ENCODE measurements around the gene TTYH1.
"Not testable (repeated sequence)": the region's sequence is repeated elsewhere in the genome, so short reads cannot be mapped to it uniquely, and the experiment has no call there.

TTYH1 gene

DNA sequence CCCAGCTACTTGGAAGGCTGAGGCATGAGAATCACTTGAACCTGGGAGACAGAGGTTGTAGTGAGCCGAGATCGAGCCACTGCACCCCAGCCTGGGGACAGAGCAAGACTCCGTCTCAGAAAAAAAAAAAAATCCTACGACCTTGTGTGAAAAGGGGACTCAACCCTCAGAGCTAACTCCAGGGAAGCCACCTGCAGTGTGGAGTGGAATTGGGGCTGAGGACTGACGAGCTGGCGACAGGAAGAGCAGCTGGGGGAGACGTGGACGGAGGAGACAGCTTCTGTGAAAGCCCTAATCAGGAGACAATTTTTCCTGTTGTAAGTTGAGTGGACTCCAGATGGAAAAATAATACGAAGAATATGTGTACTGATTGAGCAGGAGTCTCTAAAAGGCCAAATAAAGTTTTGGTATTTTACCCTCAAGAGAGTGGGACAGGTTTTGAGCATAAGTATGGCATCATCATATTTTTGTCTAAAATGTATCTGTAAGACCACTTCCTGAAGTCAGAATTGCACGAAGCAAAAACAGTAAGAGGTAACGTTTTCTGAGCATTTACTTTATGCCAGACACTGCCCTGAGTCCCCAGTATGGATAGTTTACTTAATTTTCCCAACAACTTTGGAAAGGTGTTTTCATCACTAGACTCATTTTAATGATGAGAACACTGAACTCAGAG lies 38.5 kb upstream of the TTYH1 start:
- TF ChIP-seq, protein P1, sequence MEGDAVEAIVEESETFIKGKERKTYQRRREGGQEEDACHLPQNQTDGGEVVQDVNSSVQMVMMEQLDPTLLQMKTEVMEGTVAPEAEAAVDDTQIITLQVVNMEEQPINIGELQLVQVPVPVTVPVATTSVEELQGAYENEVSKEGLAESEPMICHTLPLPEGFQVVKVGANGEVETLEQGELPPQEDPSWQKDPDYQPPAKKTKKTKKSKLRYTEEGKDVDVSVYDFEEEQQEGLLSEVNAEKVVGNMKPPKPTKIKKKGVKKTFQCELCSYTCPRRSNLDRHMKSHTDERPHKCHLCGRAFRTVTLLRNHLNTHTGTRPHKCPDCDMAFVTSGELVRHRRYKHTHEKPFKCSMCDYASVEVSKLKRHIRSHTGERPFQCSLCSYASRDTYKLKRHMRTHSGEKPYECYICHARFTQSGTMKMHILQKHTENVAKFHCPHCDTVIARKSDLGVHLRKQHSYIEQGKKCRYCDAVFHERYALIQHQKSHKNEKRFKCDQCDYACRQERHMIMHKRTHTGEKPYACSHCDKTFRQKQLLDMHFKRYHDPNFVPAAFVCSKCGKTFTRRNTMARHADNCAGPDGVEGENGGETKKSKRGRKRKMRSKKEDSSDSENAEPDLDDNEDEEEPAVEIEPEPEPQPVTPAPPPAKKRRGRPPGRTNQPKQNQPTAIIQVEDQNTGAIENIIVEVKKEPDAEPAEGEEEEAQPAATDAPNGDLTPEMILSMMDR (IDR thresholded peaks at IDR 0.05; ENCODE audit: low read depth, low read length, missing control alignments): no peak
- no peak for DNase-seq (ENCODE audit: low read depth)
- H3K4me3 ChIP-seq (ENCODE audit: low read depth, low read length): no peak overlapping the region

DNA sequence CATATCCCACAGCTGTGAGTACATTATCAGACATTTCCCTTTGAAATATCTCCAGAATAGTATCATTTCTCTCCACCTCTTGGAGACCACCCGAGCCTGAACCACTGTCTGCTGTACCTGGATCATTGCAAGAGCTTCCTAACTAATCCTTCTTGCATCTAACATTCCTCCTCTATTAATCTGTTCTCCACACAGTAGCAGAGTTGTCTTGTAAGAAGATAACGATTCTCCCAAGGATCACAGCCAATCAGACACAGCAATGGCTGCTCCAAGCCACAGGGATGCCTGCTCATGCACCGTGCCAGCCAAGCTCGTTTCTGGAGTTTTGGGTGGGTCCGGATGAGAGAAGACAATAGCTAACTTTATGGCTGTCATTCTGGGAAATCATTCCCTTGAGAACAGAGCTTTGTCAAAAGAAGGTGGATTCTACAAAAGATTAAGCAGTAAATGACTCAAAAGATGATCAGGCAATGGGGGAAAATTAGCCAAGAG lies 36.0 kb upstream of the TTYH1 start:
- H3K4me3 ChIP-seq (ENCODE audit: low read depth, low read length): no peak overlapping the region
- no peak for DNase-seq (ENCODE audit: low read depth)
- TF ChIP-seq, protein P1 (IDR thresholded peaks at IDR 0.05; ENCODE audit: low read depth, low read length, missing control alignments): no peak

DNA sequence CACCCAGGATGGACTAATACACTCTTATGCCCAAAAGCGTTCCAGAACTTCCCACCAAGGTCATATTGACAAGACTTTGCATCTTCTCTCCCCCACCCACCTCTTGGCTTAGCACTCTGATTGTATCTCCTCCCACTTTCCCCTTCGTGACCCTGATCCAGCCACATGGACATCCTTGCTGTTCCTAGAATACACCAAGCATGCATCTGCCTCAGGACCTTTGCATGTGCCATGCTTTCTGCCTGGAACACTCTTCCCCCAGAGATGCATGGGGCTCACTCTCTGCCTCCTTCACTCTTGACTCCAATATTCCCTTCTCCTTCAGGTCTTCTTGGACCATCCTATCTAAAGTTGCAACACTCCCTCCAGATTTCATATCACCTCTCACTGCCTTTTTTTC lies 34.4 kb upstream of the TTYH1 start:
- no peak for DNase-seq (ENCODE audit: low read depth)
- TF ChIP-seq, protein P1 (IDR thresholded peaks at IDR 0.05; ENCODE audit: low read depth, low read length, missing control alignments): no peak
- H3K4me3 ChIP-seq (ENCODE audit: low read depth, low read length): no peak overlapping the region

DNA sequence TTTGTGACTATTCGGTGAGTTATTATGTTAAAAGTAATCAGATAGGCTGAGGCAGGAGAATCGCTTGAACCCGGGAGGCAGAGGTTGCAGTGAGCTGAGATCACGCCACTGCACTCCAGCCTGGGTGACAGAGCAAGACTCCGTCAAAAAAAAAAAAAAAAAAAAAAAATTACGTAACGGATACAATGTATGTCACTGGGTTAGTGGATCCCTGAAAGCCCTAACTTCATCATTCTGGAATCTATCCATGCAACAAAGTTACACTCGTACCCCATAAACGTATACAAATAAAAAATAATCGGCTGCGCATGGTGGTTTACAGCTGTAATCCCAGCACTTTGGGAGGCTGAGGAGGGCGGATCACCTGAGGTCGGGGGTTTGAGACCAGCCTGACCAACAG lies 33.2 kb upstream of the TTYH1 start:
- not testable (repeated sequence) for H3K4me3 ChIP-seq (ENCODE audit: low read depth, low read length); DNase-seq (ENCODE audit: low read depth)

DNA sequence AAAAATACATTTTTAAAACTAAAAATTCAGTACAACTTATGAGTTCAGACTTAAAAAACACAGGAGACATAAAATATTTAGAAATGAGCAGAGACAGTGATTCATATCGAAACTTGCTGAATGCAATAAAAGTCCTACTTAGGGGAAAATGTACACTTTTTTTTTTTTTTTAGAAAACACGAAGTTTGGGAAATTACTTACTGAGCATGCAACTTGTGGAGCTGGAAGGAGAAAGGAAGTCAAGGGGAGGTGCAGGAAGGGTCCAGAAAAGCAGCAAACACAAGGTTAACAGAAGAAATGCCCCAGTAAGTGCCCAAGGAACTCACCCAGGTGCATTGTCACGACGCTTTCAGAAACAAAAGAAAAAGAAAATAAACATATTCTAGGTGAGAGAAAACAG lies 31.9 kb upstream of the TTYH1 start:
- no peak for DNase-seq (ENCODE audit: low read depth)
- H3K4me3 ChIP-seq (ENCODE audit: low read depth, low read length): no peak overlapping the region
- TF ChIP-seq, protein P1 (IDR thresholded peaks at IDR 0.05; ENCODE audit: low read depth, low read length, missing control alignments): no peak

DNA sequence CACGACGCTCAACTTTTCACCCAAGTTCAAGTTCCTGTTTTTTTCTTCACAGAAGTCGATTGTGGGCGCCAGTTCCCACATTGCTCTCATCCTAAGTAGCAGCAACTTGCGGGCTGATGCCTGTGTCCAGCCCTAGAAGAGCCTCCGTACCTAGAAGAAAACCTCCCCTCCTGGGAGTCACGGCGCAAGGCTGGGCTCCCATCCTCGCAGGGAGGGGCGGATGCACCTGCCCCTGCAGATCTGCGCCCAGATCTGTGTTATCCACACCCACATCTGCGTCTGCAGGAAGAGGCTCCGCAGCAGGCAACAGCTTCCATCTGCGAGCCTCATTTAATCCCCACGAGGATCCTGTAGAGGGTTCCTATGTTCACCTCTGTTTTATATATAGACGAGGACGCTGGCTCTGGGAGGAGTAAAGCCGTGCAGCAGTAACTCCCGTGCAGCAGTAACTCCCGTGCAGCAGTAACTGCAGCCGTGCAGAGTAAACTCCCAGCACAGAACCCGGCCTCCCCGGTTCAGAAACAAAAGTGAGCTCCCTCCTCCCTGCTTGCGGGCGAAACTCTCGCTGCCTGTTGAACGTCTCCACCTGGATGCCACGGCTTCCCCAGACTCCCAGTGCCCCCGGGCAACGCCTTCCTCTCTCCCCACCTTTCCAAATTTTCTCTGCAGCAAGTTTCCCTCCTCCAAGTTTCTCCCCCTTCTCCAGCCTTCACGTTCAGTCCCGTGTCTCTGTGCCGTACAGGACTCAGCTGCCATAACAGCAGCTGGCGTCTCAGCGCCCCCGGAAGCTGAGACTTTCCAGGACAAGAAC lies 27.1 kb upstream of the TTYH1 start:
- DNase-seq (ENCODE audit: low read depth): no peak
- TF ChIP-seq, protein P1 (IDR thresholded peaks at IDR 0.05; ENCODE audit: low read depth, low read length, missing control alignments): no peak
- H3K4me3 ChIP-seq (ENCODE audit: low read depth, low read length): peak overlapping the region; percentile 19

DNA sequence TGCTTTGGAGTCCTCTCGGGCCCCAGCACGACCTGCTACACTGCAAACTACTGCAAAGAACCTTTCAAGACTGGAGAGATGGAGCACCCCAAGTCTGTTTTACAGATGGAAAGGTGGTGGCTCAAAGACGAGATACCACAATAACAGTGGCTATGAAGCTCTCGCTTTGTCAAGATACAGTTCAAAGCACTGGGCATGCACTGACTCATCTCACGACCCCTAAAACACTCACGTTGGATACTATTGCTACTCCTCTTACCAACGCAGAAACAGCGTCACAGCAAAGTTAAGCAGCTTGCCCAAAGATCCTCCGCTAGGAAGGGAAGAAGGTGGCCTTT lies 26.5 kb upstream of the TTYH1 start:
- peak overlapping the region; percentile 19 for H3K4me3 ChIP-seq (ENCODE audit: low read depth, low read length)
- no peak for DNase-seq (ENCODE audit: low read depth)
- TF ChIP-seq, protein P1 (IDR thresholded peaks at IDR 0.05; ENCODE audit: low read depth, low read length, missing control alignments): no peak

All from GM12864 (cell line).